RWPE2 (cell line): ENCODE measurements around the gene WDR88.

Experiments used
- ATAC-seq: fragments of 200-7000 bp; cut with Tn5 transposase; 3 replicates; pipeline ENCODE4 v1.9.1; 2021; ENCODE audit warnings: low read depth
- DNase-seq: peaks from one replicate; pipeline ENCODE4 v3.0.0-alpha.2; 2020; ENCODE audit warnings: low spot score
- H3K27ac ChIP-seq: fragments of 450-650 bp; 2 replicates; pipeline ENCODE4 v1.5.1; 2017; ENCODE audit warnings: mild to moderate bottlenecking; ENCODE audit not compliant: poor library complexity, severe bottlenecking
- H3K27me3 ChIP-seq: fragments of 250-450 bp; sonication (Bioruptor Pico); 2 replicates; pipeline ENCODE4 v1.5.1; 2021; ENCODE audit warnings: mild to moderate bottlenecking, moderate library complexity; ENCODE audit not compliant: insufficient read depth, poor library complexity, severe bottlenecking
- H3K36me3 ChIP-seq: fragments of 250-450 bp; sonication (Bioruptor Pico); 2 replicates; pipeline ENCODE4 v1.5.1; 2020; ENCODE audit warnings: low read depth, mild to moderate bottlenecking, moderate library complexity
- H3K4me1 ChIP-seq: fragments of 250-450 bp; sonication (Bioruptor Pico); 2 replicates; pipeline ENCODE4 v1.5.1; 2021; ENCODE audit warnings: mild to moderate bottlenecking, moderate library complexity; ENCODE audit not compliant: insufficient read depth, poor library complexity, severe bottlenecking
- H3K4me3 ChIP-seq: fragments of 250-450 bp; sonication (Bioruptor Pico); 2 replicates; pipeline ENCODE4 v1.5.1; 2021; ENCODE audit warnings: mild to moderate bottlenecking, moderate library complexity; ENCODE audit not compliant: severe bottlenecking
- H3K9me3 ChIP-seq: fragments of 250-450 bp; sonication (Bioruptor Pico); 2 replicates; pipeline ENCODE4 v1.5.1; 2021; ENCODE audit warnings: mild to moderate bottlenecking, moderate library complexity; ENCODE audit not compliant: severe bottlenecking
- TF ChIP-seq, protein P1 (sequence below): fragments of 450-650 bp; IDR thresholded peaks from one replicate; pipeline ENCODE4 v1.5.1; 2017; ENCODE audit warnings: mild to moderate bottlenecking, moderate library complexity; ENCODE audit not compliant: poor library complexity, severe bottlenecking

Gene WDR88

DNA sequence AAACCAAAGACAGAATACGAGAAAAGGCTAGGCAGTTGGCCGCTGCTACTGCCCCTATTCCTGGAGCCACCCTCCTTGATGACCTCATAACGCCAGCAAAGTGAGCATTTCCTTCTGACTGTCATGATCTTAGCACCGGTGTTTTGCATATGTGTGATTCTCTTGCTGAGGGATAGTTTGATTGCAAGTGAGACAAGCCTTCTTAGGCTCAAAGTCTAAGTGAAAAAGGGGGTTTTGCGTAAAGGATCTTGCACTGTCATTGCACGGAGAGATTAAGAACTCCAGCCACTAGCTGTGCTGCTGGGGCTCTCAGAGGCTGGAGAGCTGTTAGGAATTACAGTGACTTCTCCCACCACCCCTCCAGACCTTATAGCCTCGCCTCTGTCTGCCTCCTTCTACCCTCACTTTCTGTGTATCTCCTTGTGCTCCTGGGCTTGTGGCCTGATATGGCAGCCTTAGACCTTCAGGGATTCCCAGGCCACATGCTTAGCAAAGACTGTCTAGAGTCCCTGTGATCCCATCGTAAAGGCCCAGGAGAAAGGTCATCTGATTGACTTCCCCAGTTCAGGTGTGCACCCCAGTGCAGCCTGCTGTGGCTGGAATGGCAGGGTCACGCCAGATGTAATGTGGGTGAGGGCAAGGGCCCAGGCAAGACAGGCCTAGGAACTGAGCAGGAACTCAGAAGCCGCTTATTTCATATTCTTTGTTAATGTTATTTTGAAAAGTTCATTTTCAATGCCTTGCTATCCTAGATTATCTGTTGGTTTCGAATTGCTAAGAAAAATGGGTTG, 38.3 kb upstream of the WDR88 start:
- no peak overlapping the region for H3K27ac ChIP-seq
- H3K36me3 ChIP-seq, result peaks cover 68% of the 10 kb centered on the region
- no peak for DNase-seq
- no peak for ATAC-seq
- H3K4me1 ChIP-seq, result peaks cover 6% of the 10 kb centered on the region
- no peaks in the 10 kb centered on the region for H3K27me3 ChIP-seq
- H3K4me3 ChIP-seq, result no peak overlapping the region
- H3K9me3 ChIP-seq, result no peaks in the 10 kb centered on the region
- TF ChIP-seq, protein P1, sequence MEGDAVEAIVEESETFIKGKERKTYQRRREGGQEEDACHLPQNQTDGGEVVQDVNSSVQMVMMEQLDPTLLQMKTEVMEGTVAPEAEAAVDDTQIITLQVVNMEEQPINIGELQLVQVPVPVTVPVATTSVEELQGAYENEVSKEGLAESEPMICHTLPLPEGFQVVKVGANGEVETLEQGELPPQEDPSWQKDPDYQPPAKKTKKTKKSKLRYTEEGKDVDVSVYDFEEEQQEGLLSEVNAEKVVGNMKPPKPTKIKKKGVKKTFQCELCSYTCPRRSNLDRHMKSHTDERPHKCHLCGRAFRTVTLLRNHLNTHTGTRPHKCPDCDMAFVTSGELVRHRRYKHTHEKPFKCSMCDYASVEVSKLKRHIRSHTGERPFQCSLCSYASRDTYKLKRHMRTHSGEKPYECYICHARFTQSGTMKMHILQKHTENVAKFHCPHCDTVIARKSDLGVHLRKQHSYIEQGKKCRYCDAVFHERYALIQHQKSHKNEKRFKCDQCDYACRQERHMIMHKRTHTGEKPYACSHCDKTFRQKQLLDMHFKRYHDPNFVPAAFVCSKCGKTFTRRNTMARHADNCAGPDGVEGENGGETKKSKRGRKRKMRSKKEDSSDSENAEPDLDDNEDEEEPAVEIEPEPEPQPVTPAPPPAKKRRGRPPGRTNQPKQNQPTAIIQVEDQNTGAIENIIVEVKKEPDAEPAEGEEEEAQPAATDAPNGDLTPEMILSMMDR, result no peak

DNA sequence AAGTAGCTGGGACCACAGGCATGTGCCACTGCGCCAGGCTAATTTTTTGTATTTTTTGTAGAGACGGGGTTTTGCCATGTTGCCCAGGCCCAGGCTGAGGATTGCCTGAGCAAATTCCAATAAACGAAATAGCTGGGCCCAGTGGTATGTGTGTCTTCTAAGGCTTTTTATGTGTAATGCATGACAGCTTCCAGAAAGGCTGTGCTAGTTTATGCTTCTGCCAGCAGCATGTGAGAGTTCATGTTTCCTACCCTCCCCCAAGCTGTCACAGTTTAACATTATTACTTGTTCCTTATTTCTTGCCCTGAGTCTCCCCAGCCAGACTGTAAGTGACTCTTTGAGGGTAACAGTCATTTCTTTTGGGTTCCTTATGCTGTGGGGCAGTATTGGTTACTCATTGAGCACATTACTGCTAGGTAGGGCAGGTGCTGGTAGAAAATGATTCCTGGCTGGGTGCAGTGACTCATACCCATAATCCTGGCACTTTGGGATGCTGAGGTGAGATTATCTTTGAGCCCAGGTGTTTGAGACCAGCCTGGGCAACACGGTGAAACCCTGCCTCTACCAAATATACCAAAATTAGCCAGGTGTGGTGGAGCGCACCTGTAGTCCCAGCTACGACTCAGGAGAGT, 37.4 kb upstream of the WDR88 start:
- no peak for ATAC-seq
- no peak overlapping the region for H3K27ac ChIP-seq
- TF ChIP-seq, protein P1, result no peak

DNA sequence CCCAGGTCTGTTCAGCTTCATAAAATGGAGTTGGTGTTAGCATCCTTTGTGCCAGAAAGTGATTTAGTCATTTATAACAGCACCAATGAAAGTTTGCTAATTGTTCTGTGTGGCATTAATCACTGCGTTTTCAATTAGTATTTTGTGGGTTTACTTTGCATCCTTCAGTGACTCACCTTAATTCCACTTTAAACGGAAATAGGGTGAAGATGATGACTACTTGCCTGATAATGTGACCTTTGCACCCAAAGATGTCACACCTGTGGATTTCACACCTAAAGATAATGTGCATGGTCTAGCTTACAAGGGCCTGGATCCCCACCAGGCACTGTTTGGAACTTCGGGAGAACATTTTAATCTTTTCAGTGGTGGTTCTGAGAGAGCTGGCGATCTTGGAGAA, 35.9 kb upstream of the WDR88 start:
- Histone ChIP-seq H3K36me3 (peaks cover 53% of the 10 kb centered on the region), H3K4me1 (peaks cover 6% of the 10 kb centered on the region), H3K27ac (no peak overlapping the region), H3K27me3 (no peaks in the 10 kb centered on the region), H3K9me3 (no peaks in the 10 kb centered on the region), H3K4me3 (no peak overlapping the region)
- peak; percentile 32; the same call in 1 of the 3 replicates for ATAC-seq
- no peak for DNase-seq
- TF ChIP-seq, protein P1, result no peak

More for the DNA sequence above, 37.4 kb upstream of the WDR88 start:
- H3K9me3 ChIP-seq, result no peaks in the 10 kb centered on the region
- no peak overlapping the region for H3K4me3 ChIP-seq
- no peaks in the 10 kb centered on the region for H3K27me3 ChIP-seq
- no peak for DNase-seq
- H3K36me3 ChIP-seq, result peaks cover 62% of the 10 kb centered on the region
- peaks cover 6% of the 10 kb centered on the region for H3K4me1 ChIP-seq

DNA sequence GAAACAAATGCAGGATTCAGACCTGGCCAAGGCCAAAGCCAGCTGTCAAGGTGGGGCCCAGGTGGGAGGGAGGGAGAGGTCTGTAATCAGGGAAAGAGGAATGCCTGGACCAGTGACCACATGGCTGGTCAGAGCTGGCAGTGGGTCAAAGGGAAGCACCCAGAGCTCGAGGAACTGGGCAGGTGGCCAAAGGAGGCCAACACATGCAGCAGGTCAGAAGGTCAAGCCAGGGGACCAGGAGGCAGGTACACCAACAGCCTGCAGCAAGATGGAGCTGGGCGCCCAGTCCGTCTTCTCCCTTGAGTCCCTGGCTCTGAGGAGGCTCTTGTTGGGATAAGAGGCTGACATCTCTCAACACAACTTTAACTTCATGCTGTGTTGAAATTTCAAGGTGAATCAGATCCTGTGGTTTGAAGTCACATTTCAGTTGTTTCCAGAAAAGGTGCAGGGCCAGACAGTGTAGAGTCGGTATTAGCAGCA, 33.8 kb upstream of the WDR88 start:
- no peak for DNase-seq
- peak overlapping the region; percentile 15 for H3K27ac ChIP-seq
- TF ChIP-seq, protein P1, result no peak
- H3K9me3 ChIP-seq, result no peaks in the 10 kb centered on the region
- H3K4me3 ChIP-seq, result no peak overlapping the region
- peaks cover 6% of the 10 kb centered on the region for H3K4me1 ChIP-seq
- ATAC-seq, result peak; percentile 76
- H3K27me3 ChIP-seq, result no peaks in the 10 kb centered on the region
- peaks cover 57% of the 10 kb centered on the region for H3K36me3 ChIP-seq
